ENCODE results near the gene EXOC3.

DNA sequence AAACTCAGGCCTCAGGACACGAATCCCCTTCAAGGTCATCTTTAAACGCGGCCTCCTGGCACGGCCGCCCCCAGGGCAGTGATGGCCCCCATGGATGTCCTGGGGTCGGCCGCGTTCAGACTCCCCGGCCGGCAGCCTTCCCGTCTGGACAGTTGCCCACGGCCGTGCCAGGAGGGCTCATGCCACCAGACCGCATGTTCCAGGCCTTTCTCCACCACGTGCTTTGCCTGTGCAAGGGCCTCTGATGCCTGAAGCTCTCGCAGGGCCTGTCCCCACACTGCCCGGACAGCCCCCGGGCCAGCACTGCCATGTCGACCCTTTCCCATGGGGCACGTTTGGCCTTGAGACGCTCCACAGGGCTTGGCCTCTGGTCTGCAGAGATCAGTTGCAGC is 46.7 kb downstream of the EXOC3 start:
- TF ChIP-seq, protein P1, sequence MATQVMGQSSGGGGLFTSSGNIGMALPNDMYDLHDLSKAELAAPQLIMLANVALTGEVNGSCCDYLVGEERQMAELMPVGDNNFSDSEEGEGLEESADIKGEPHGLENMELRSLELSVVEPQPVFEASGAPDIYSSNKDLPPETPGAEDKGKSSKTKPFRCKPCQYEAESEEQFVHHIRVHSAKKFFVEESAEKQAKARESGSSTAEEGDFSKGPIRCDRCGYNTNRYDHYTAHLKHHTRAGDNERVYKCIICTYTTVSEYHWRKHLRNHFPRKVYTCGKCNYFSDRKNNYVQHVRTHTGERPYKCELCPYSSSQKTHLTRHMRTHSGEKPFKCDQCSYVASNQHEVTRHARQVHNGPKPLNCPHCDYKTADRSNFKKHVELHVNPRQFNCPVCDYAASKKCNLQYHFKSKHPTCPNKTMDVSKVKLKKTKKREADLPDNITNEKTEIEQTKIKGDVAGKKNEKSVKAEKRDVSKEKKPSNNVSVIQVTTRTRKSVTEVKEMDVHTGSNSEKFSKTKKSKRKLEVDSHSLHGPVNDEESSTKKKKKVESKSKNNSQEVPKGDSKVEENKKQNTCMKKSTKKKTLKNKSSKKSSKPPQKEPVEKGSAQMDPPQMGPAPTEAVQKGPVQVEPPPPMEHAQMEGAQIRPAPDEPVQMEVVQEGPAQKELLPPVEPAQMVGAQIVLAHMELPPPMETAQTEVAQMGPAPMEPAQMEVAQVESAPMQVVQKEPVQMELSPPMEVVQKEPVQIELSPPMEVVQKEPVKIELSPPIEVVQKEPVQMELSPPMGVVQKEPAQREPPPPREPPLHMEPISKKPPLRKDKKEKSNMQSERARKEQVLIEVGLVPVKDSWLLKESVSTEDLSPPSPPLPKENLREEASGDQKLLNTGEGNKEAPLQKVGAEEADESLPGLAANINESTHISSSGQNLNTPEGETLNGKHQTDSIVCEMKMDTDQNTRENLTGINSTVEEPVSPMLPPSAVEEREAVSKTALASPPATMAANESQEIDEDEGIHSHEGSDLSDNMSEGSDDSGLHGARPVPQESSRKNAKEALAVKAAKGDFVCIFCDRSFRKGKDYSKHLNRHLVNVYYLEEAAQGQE (IDR thresholded peaks at IDR 0.05; ENCODE audit: insufficient read depth in 1 of 2, low read depth in 2 of 2, low read length in 1 of 2) = no peak
- TF ChIP-seq, protein P2, sequence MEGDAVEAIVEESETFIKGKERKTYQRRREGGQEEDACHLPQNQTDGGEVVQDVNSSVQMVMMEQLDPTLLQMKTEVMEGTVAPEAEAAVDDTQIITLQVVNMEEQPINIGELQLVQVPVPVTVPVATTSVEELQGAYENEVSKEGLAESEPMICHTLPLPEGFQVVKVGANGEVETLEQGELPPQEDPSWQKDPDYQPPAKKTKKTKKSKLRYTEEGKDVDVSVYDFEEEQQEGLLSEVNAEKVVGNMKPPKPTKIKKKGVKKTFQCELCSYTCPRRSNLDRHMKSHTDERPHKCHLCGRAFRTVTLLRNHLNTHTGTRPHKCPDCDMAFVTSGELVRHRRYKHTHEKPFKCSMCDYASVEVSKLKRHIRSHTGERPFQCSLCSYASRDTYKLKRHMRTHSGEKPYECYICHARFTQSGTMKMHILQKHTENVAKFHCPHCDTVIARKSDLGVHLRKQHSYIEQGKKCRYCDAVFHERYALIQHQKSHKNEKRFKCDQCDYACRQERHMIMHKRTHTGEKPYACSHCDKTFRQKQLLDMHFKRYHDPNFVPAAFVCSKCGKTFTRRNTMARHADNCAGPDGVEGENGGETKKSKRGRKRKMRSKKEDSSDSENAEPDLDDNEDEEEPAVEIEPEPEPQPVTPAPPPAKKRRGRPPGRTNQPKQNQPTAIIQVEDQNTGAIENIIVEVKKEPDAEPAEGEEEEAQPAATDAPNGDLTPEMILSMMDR (IDR thresholded peaks at IDR 0.05) = no peak
